T-helper 1 cell (primary cell): ENCODE data around the gene TFRC.
"Not testable (repeated sequence)": the region's sequence is repeated elsewhere in the genome, so short reads cannot be mapped to it uniquely, and the experiment has no call there.

Experiments used
- DNase-seq, 5 donors: peaks; one replicate each; pipeline ENCODE4 v3.0.0-alpha.2; 2012 to 2020

The TFRC gene

DNA sequence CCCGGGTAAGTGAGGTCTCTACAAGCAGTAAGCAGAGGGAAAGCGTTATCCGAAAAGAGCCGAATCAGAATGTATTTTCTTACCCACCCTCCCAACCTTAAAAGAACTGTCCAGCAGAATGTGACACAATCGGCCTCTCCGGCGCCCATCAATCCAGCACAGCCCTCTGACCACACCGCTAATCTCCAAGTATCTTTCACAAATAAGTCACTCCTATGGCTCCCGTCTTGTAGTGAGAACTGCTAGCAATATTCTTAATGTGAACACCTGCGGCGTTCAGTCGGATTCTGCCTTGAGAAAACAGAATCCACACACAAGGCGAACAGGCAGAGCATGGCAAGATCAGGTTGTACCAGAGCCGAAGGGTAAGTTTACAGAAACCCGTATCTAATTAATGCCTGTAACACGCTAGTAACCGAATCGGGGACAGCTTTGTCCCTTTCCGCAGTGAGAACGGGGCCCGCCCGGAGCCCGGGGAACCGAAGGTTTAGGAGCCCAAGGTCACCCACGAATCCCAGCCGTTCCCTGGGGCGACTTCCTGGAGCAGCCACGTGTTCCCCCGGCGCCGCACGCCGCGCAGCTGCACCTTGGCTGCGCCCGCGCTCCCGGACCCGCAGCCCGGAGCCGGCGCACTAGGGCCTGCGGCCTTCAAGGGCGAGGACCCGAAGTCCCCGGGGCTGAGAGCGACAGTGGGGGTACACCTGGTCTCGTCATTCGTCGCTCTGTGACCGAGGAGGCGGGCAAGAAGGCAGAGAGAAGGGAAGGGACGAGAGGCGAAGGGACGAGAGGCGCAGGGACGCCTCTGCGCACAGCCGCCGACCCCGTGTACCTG lies 672 bp downstream of the TFRC start:
- peak; percentile 35 to 61 (median 52) for DNase-seq

GRCh38 chr3:196080101-196080846 lies 1.6 kb downstream of the TFRC start:
- peak in 1 of 5 donors; percentile 17 for DNase-seq

DNA sequence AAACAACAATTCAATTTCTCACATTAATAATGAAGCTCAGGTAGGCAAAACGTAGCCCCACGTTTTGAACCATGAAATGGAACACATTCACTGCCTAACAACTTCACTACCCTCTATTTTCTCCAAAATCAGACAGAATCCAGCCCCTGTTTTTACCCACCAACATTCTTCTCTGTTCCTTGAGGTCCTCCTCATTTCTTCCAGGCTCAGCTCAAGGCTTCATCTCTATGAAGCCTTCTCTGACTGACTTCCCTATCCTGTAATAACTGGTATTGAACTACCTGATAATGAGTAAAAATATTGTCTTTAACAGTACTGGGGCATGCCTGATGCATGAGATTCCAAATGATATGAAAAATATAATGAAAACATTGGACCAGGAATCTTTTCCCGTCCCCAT lies 2.2 kb downstream of the TFRC start:
- DNase-seq: no peak

DNA sequence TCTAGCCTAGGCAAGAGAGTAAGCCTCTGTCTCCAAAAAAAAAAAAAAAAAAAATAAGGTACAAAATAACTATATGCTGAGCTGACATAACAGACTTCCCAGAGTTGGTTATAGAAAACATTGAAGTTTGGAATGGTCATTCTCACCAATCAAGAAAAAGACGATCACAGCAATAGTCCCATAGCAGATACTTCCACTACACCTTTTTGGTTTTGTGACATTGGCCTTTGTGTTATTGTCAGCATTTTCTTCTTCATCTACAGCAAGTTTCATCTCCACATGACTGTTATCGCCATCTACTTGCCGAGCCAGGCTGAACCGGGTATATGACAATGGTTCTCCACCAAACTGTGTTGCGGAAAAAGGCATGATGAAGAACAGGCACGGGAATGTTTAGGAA lies 6.9 kb downstream of the TFRC start:
- no peak for DNase-seq

DNA sequence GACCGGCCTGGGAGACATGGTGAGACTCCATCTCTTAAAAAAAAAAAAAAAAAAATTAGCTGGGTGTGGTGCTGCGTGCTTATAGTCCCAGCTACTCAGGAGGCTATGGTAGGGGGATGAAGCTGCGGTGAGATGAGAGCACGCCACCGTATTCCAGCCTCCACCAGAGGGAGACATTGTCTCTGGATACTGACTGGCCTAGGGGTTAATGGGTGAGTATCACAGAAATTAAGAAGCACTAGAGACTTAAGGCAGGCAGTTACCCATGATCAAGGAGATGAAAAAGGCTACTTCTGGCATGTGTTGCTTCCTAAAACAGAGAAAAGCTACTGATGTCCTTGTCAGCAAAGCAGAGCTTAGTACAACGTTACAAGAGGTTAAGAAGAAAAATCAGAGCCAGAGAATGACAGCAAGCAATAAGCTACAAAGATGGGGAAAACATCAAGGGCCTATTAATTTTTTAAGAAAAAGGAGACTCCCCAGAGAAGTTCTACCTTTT lies 8.6 kb downstream of the TFRC start:
- DNase-seq: peak; percentile 17 to 79 (median 61)

GRCh38 chr3:196072313-196072712 lies 9.6 kb downstream of the TFRC start:
- DNase-seq: no peak

DNA sequence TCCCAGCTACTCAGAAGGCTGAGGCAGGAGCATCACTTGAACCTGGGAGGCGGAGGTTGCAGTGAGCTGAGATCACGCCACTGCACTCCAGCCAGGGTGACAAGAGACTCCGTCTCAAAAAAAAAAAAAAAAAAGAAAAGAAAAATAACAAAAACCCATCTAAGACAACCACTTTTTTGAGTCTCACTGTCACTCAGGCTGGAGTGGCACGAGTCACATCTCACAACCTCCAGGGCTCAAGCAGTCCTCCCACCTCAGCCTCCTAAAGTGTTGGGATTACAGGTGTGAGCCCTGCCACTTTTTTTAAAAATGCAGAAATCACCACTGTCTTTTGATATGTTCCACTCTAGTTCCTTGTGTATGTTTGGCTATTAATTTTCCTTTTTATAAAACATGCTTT lies 13.1 kb downstream of the TFRC start:
- not testable (repeated sequence) for DNase-seq

- DNase-seq: no peak
Measured at GRCh38 chr3:196067439-196067838, 14.5 kb downstream of the TFRC start.

DNA sequence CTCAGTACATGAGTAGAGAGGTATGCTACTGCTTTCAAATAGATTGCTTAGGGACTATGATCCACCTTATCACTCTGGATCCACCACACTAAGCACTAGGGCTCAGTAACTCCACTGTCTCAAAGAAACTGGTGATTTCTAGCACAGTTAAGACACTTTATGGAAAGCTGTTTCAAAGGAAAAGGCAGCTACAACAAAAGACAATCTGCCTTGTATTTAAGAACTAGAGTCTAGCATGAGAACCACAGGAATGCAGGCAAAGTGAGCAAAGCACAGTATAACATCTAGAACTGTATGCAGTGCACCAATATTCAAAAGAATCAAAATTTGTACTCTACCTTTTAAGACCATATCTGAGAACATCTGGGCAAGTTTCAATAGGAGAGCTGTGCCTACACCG lies 17.9 kb downstream of the TFRC start:
- no peak for DNase-seq

DNA sequence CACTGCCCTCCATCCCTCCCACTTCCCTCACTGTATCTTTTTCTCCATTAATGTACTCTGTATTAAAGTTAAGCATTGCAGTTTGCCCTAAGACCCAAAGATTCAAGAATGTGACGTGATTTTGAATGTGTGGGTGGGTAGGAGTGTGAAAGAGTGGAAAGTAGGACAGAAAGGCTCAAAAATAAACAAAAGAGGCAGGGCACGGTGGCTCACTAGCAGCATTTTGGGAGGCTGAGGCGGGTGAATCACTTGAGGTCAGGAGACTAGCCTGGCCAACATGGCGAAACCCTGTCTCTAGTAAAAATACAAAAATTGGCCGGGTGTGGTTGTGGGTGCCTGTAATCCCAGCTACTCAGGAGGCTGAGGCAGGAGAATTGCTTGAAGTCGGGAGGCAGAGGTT lies 18.4 kb downstream of the TFRC start:
- DNase-seq: no peak

- no peak for DNase-seq
Measured at GRCh38 chr3:196063049-196063448, 18.8 kb downstream of the TFRC start.

DNA sequence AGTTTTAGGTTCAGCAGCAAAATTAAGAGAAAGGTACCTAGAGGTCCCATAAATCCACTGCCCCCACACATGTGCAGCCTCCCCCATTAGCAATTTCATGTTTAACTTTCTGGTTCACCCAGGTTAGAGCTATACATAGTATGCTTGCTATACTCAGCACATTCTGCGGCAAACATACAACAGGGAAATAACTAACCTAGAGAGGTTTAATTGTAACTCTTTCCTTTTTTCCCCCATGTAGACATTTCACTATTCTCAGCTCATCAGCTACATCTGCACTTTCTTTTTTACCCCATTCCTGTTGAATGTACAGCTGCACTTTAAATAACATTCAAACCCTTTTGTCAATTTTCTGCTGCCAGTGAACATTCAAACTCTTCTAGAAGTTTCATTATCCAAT lies 21.1 kb downstream of the TFRC start:
- no peak for DNase-seq

- DNase-seq: no peak
Measured at GRCh38 chr3:196057760-196058331, 24.0 kb downstream of the TFRC start.

- not testable (repeated sequence) for DNase-seq
Measured at GRCh38 chr3:196056371-196056770, 25.5 kb downstream of the TFRC start.

- no peak for DNase-seq
Measured at GRCh38 chr3:196055683-196056270, 26.1 kb downstream of the TFRC start.

- no peak for DNase-seq
Measured at GRCh38 chr3:196055240-196055639, 26.6 kb downstream of the TFRC start.

- no peak for DNase-seq
Measured at GRCh38 chr3:196054661-196055060, 27.2 kb downstream of the TFRC start.

- DNase-seq: no peak
Measured at GRCh38 chr3:196053487-196053886, 28.4 kb downstream of the TFRC start.

GRCh38 chr3:196051282-196052076 lies 30.4 kb downstream of the TFRC start:
- no peak for DNase-seq

- no peak for DNase-seq
Measured at GRCh38 chr3:196050597-196050996, 31.3 kb downstream of the TFRC start.

GRCh38 chr3:196049653-196050052 lies 32.2 kb downstream of the TFRC start:
- DNase-seq: no peak

DNA sequence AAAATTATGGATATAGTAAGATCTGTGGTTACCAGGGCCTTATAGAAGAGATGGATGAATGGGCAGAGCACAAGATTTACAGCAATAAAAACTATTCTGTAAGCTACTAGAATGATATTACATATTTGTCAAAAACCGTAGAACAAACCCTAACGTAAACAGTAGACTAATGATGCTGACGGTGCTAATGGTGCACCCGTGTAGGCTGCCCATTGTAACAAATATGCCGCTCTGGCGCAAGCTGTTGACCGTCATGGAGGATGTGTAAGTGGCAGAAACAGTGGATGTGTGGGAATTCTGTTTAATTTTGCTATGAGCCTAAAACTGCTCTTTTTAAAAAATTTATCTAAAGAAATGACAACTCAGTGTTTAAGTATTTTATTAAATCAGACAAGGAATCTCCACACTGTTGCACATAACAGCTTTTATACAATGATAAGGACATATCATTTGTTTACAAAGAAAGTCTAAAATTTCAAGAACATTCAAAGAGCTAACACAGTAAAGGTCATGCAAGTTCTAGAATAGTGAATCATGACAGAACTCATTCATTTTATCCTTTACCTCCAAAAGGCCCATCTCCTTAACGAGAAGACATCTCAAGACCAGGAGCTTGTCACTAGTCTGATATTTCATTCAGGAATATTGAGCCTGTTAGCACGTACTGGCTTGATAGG lies 32.8 kb downstream of the TFRC start:
- DNase-seq: no peak
